Suprapubic skin (tissue), 3 donors: ENCODE measurements around the gene BCKDHB.

Experiments
- CTCF ChIP-seq, 2 donors: fragments of 200-600 bp in 1 of 2; fragments of 450-650 bp in 1 of 2; sonication (generic) in 1 of 2; IDR thresholded peaks; one replicate each; pipeline ENCODE4 v1.5.1; 2016 to 2019; ENCODE audit warnings: antibody characterized with exemption in 2 of 2, mild to moderate bottlenecking in 1 of 2, moderate library complexity in 1 of 2
- EP300 ChIP-seq: sonication (generic); formaldehyde crosslinking; IDR thresholded peaks from one replicate; pipeline ENCODE4 v1.6.1; 2017; ENCODE audit warnings: antibody characterized with exemption
- POLR2A ChIP-seq, 2 donors: fragments of 450-650 bp; IDR thresholded peaks; one replicate each; pipeline ENCODE4 v1.6.1; 2017; ENCODE audit warnings: antibody characterized with exemption in 2 of 2, mild to moderate bottlenecking in 2 of 2, moderate library complexity in 2 of 2

GRCh38 chr6:80343511-80343910, 237.0 kb downstream of the BCKDHB start:
- TF ChIP-seq EP300 (no peak), POLR2A (IDR thresholded peaks at IDR 0.05) (no peak), CTCF (IDR thresholded peaks at IDR 0.05) (no peak)
